ENCODE measurements around the gene EFCAB14.

- TF ChIP-seq EZH2 (IDR thresholded peaks at IDR 0.05; ENCODE audit: insufficient read depth, poor library complexity, severe bottlenecking) = no peak
- no peak for TF ChIP-seq EZH2phosphoT487 (IDR thresholded peaks at IDR 0.05; ENCODE audit: insufficient read depth, low read depth)
Observed at GRCh38 chr1:46654012-46654411, 64.9 kb downstream of the EFCAB14 start.
